Uterus (tissue), 2 donors: Measurements from ENCODE around the gene PDPN.

Experiments
- POLR2A ChIP-seq, 2 donors: fragments of 450-650 bp; IDR thresholded peaks; one replicate each; pipeline ENCODE4 v1.6.1; 2016; ENCODE audit warnings: antibody characterized with exemption in 2 of 2, mild to moderate bottlenecking in 1 of 2, moderate library complexity in 1 of 2
- TF ChIP-seq, protein P1 (sequence below), 4 experiments: fragments of 200-600 bp in 2 of 4; fragments of 450-650 bp in 2 of 4; sonication (generic) in 2 of 4; IDR thresholded peaks; one replicate each; pipeline ENCODE4 v1.5.1; 2016 to 2019; ENCODE audit warnings: antibody characterized with exemption in 4 of 4, mild to moderate bottlenecking in 2 of 4, moderate library complexity in 1 of 4

GRCh38 chr1:13646521-13646920 is 62.9 kb downstream of the PDPN start:
- TF ChIP-seq, protein P1, sequence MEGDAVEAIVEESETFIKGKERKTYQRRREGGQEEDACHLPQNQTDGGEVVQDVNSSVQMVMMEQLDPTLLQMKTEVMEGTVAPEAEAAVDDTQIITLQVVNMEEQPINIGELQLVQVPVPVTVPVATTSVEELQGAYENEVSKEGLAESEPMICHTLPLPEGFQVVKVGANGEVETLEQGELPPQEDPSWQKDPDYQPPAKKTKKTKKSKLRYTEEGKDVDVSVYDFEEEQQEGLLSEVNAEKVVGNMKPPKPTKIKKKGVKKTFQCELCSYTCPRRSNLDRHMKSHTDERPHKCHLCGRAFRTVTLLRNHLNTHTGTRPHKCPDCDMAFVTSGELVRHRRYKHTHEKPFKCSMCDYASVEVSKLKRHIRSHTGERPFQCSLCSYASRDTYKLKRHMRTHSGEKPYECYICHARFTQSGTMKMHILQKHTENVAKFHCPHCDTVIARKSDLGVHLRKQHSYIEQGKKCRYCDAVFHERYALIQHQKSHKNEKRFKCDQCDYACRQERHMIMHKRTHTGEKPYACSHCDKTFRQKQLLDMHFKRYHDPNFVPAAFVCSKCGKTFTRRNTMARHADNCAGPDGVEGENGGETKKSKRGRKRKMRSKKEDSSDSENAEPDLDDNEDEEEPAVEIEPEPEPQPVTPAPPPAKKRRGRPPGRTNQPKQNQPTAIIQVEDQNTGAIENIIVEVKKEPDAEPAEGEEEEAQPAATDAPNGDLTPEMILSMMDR (IDR thresholded peaks at IDR 0.05) = no peak
- no peak for TF ChIP-seq POLR2A (IDR thresholded peaks at IDR 0.05)
